Ishikawa (cell line): ENCODE results near the gene METTL25.

Source experiments
- CEBPB ChIP-seq: IDR thresholded peaks from 2 replicates; pipeline ENCODE4 v1.6.1; 2012
- CREB1 ChIP-seq: IDR thresholded peaks from 2 replicates; pipeline ENCODE4 v1.6.1; 2012; ENCODE audit warnings: low read depth
- EGR1 ChIP-seq: IDR thresholded peaks from 2 replicates; pipeline ENCODE4 v1.6.1; 2012
- EP300 ChIP-seq: IDR thresholded peaks from 2 replicates; pipeline ENCODE4 v1.6.1; 2012; ENCODE audit warnings: borderline replicate concordance
- FOXM1 ChIP-seq: IDR thresholded peaks from 2 replicates; pipeline ENCODE4 v1.6.1; 2012; ENCODE audit warnings: low read depth, borderline replicate concordance
- MAX ChIP-seq: IDR thresholded peaks from 2 replicates; pipeline ENCODE4 v1.6.1; 2012
- NFIC ChIP-seq: IDR thresholded peaks from 2 replicates; pipeline ENCODE4 v1.6.1; 2012
- RAD21 ChIP-seq: IDR thresholded peaks from 2 replicates; pipeline ENCODE4 v1.6.1; 2012; ENCODE audit warnings: low read depth
- REST ChIP-seq: IDR thresholded peaks from 2 replicates; pipeline ENCODE4 v1.6.1; 2012; ENCODE audit warnings: low read depth, mild to moderate bottlenecking
- TAF1 ChIP-seq: IDR thresholded peaks from 2 replicates; pipeline ENCODE4 v1.6.1; 2012; ENCODE audit warnings: low read depth, mild to moderate bottlenecking
- TCF12 ChIP-seq: IDR thresholded peaks from 2 replicates; pipeline ENCODE4 v1.6.1; 2012; ENCODE audit warnings: low read depth
- TEAD4 ChIP-seq: IDR thresholded peaks from 2 replicates; pipeline ENCODE4 v1.6.1; 2012
- USF1 ChIP-seq: IDR thresholded peaks from 2 replicates; pipeline ENCODE4 v1.6.1; 2012
- YY1 ChIP-seq: IDR thresholded peaks from 2 replicates; pipeline ENCODE4 v1.6.1; 2012; ENCODE audit warnings: low read depth
- ZBTB7A ChIP-seq: IDR thresholded peaks from 2 replicates; pipeline ENCODE4 v1.6.1; 2012; ENCODE audit warnings: low read depth

METTL25 gene

GRCh38 chr12:82358200-82359114 is at the start of gene METTL25, which contains the start of gene CCDC59:
Gene METTL25, plus strand, starts transcription at chr12:82358529. Its CDS starts 37 bp downstream, at chr12:82358566.
Gene CCDC59, minus strand, starts transcription at chr12:82358387. Its CDS starts 11 bp downstream, at chr12:82358376.
- TF ChIP-seq CEBPB = no peak
- TF ChIP-seq RAD21 = no peak; the same call in 1 of the 2 replicates
- TF ChIP-seq USF1 = peak; percentile 34; the same call in 1 of the 2 replicates
- peak; percentile 98 for TF ChIP-seq YY1
- TF ChIP-seq MAX = peak; percentile 61; the same call in 1 of the 2 replicates
- TF ChIP-seq EGR1 = peak; percentile 51; the same call in 1 of the 2 replicates
- no peak for TF ChIP-seq NFIC
- peak; percentile 81 for TF ChIP-seq TCF12
- 0 out of 2 replicates have a peak, but pooled peaks have one; percentile 54 for TF ChIP-seq EP300
- peak; percentile 76 for TF ChIP-seq TEAD4
- TF ChIP-seq ZBTB7A = peak; percentile 87
- TF ChIP-seq CREB1 = peak; percentile 99
- TF ChIP-seq TAF1 = peak; percentile 94

- TF ChIP-seq MAX (no peak), TCF12 (no peak), FOXM1 (no peak), USF1 (no peak), CREB1 (no peak), ZBTB7A (no peak), RAD21 (no peak), CEBPB (no peak), REST (no peak), EP300 (no peak), TAF1 (no peak), YY1 (no peak), TEAD4 (no peak), EGR1 (no peak), NFIC (no peak)
These were observed 43.9 kb upstream of the METTL25 start for GRCh38 chr12:82314406-82314892.

GRCh38 chr12:82319276-82319675 is 39.1 kb upstream of the METTL25 start:
- TF ChIP-seq YY1 (no peak), EP300 (no peak), TAF1 (no peak), ZBTB7A (no peak), CEBPB (no peak), FOXM1 (no peak), CREB1 (no peak), REST (no peak), USF1 (no peak), RAD21 (no peak), TCF12 (no peak)

- TF ChIP-seq ZBTB7A = no peak
- TF ChIP-seq RAD21 = no peak
- TF ChIP-seq USF1 = no peak
- no peak for TF ChIP-seq YY1
- no peak for TF ChIP-seq EGR1
- no peak for TF ChIP-seq MAX
- TF ChIP-seq TAF1 = no peak
- no peak for TF ChIP-seq TCF12
- TF ChIP-seq EP300 = no peak
- TF ChIP-seq TEAD4 = no peak
- TF ChIP-seq CREB1 = no peak
- no peak for TF ChIP-seq CEBPB
- TF ChIP-seq FOXM1 = no peak
- TF ChIP-seq NFIC = no peak
- TF ChIP-seq REST = no peak
These were observed 32.6 kb upstream of the METTL25 start for GRCh38 chr12:82325540-82326336.
